Measurements from ENCODE around the gene TNFRSF4.

TNFRSF4 gene

GRCh38 chr1:1161683-1162079, 52.3 kb downstream of the TNFRSF4 start:
- intact Hi-C loops (cut with DNase I; ENCODE audit: low total_unique reads), result no loop called here

More at GRCh38 chr1:1161683-1162079, 52.3 kb downstream of the TNFRSF4 start:
- Histone ChIP-seq H3K4me3 (no peak overlapping the region), H3K27ac (no peak overlapping the region), H3K36me3 (no peaks in the 10 kb centered on the region), H3K4me1 (peaks cover 0 to 17% (median 8%) of the 10 kb centered on the region in 4 donors), H3K27me3 (peaks cover 3 to 52% of the 10 kb centered on the region in 2 donors), H3K9me3 (no peaks in the 10 kb centered on the region)
- no peak for DNase-seq
- TF ChIP-seq CTCF (IDR thresholded peaks at IDR 0.05), result no peak

Data from tibial artery (tissue), 4 donors.